Liver (tissue), 3 donors: ENCODE results near the gene TMEM259.

ENCODE experiments used
- ATF3 ChIP-seq: IDR thresholded peaks from 2 replicates; pipeline ENCODE4 v1.6.1; 2016; ENCODE audit warnings: antibody characterized with exemption
- CTCF ChIP-seq: fragments of 150-350 bp; IDR thresholded peaks from 2 replicates; pipeline ENCODE4 v1.5.1; 2017; ENCODE audit warnings: improper control_type of control experiment, low read depth, low read length; ENCODE audit not compliant: missing input control
- EGR1 ChIP-seq, 2 donors: IDR thresholded peaks; 2 replicates each; pipeline ENCODE4 v1.6.1; 2016 to 2018; ENCODE audit warnings: antibody characterized with exemption in 2 of 2, low read depth in 2 of 2
- FOXA1 ChIP-seq: IDR thresholded peaks from 2 replicates; pipeline ENCODE4 v1.6.1; 2016; ENCODE audit warnings: antibody characterized with exemption
- GABPA ChIP-seq, 2 donors: IDR thresholded peaks in 1 of 2; conservative IDR thresholded peaks in 1 of 2; 2 replicates each; pipeline ENCODE4 v1.6.1; 2016; ENCODE audit warnings: antibody characterized with exemption in 2 of 2, mild to moderate bottlenecking in 1 of 2, moderate library complexity in 1 of 2
- JUND ChIP-seq, 2 donors: IDR thresholded peaks; 2 replicates each; pipeline ENCODE4 v1.6.1; 2016; ENCODE audit warnings: antibody characterized with exemption in 2 of 2
- MAX ChIP-seq: IDR thresholded peaks from 2 replicates; pipeline ENCODE4 v1.6.1; 2016; ENCODE audit warnings: antibody characterized with exemption
- NR2F2 ChIP-seq: IDR thresholded peaks from 2 replicates; pipeline ENCODE4 v1.6.1; 2016; ENCODE audit warnings: antibody characterized with exemption
- RAD21 ChIP-seq, 2 donors: IDR thresholded peaks; 2 replicates each; pipeline ENCODE4 v1.6.1; 2016; ENCODE audit warnings: antibody characterized with exemption in 2 of 2, mild to moderate bottlenecking in 2 of 2
- REST ChIP-seq: IDR thresholded peaks from 2 replicates; pipeline ENCODE4 v1.6.1; 2016; ENCODE audit warnings: antibody characterized with exemption, mild to moderate bottlenecking
- SP1 ChIP-seq: IDR thresholded peaks from 2 replicates; pipeline ENCODE4 v1.6.1; 2018; ENCODE audit warnings: antibody characterized with exemption, mild to moderate bottlenecking
- TAF1 ChIP-seq: conservative IDR thresholded peaks from 2 replicates; pipeline ENCODE4 v1.6.1; 2016; ENCODE audit warnings: antibody characterized with exemption, mild to moderate bottlenecking
- YY1 ChIP-seq: IDR thresholded peaks from 2 replicates; pipeline ENCODE4 v1.6.1; 2016; ENCODE audit warnings: antibody characterized with exemption, mild to moderate bottlenecking
- ZBTB33 ChIP-seq: IDR thresholded peaks from 2 replicates; pipeline ENCODE4 v1.6.1; 2016; ENCODE audit warnings: antibody characterized with exemption
- donor health status: healthy.
- donor health status: healthy.

- TF ChIP-seq CTCF (no peak), EGR1 (IDR thresholded peaks at IDR 0.05; ENCODE audit: low read depth in 2 of 2) (no peak), JUND (IDR thresholded peaks at IDR 0.05) (no peak), MAX (no peak), NR2F2 (no peak), TAF1 (no peak), RAD21 (IDR thresholded peaks at IDR 0.05) (no peak), ZBTB33 (no peak), REST (no peak), ATF3 (no peak), GABPA (IDR thresholded peaks at IDR 0.05 in 1 of 2, conservative IDR thresholded peaks at IDR 0.05 in 1 of 2) (no peak), FOXA1 (no peak), SP1 (no peak), YY1 (no peak)
Observed at GRCh38 chr19:972281-972680, 48.6 kb downstream of the TMEM259 start.
